H1 (cell line): Measurements from ENCODE around the gene CD300C. TPM values are rescaled to one million over a fixed set of nuclear protein-coding genes. Genes with fewer than 3 reads are reported as not detected.

Experiments
- ASH2L ChIP-seq: fragments of 200-600, 300-600 bp; sonication (generic); IDR thresholded peaks from one replicate; pipeline ENCODE4 v1.7.1; 2017; ENCODE audit warnings: low read length
- CHD1 ChIP-seq: IDR thresholded peaks from 2 replicates; pipeline ENCODE4 v1.6.1; 2012; ENCODE audit warnings: low read depth, low read length, improper control_type of control experiment
- E2F6 ChIP-seq: IDR thresholded peaks from 2 replicates; pipeline ENCODE4 v1.6.1; 2012; ENCODE audit warnings: inconsistent platforms
- GABPA ChIP-seq: IDR thresholded peaks from 2 replicates; pipeline ENCODE4 v1.6.1; 2011; ENCODE audit warnings: mild to moderate bottlenecking, low read length, moderate library complexity, borderline replicate concordance; ENCODE audit not compliant: insufficient read depth
- HDAC2 ChIP-seq, 2 experiments: fragments of 300-600 bp in 1 of 2; sonication (generic) in 1 of 2; IDR thresholded peaks; 2 replicates each; pipeline ENCODE4 v1.6.1; 2011 to 2012; ENCODE audit warnings: low read depth in 2 of 2, low read length in 2 of 2, mild to moderate bottlenecking in 2 of 2, moderate library complexity in 2 of 2, borderline replicate concordance in 1 of 2, inconsistent platforms in 1 of 2
- HDAC6 ChIP-seq: IDR thresholded peaks from one replicate; pipeline ENCODE4 v1.7.1; 2012; ENCODE audit warnings: low read depth, mild to moderate bottlenecking, inconsistent platforms, low read length, moderate library complexity
- MAFK ChIP-seq: IDR thresholded peaks from 2 replicates; pipeline ENCODE4 v1.6.1; 2012; ENCODE audit warnings: low read depth, mild to moderate bottlenecking, improper control_type of control experiment, low read length
- SIN3A ChIP-seq, 2 experiments: IDR thresholded peaks in 1 of 2; conservative IDR thresholded peaks in 1 of 2; 2 replicates each; pipeline ENCODE4 v1.6.1; 2011 to 2012; ENCODE audit warnings: low read length in 2 of 2, improper control_type of control experiment in 1 of 2, low read depth in 1 of 2, mild to moderate bottlenecking in 1 of 2
- SIRT6 ChIP-seq: IDR thresholded peaks from one replicate; pipeline ENCODE4 v1.7.1; 2012; ENCODE audit warnings: low read length, inconsistent platforms
- polyA plus RNA-seq, 7 experiments: library from polyadenylated mRNA; depleted of rRNA in 3 of 7; stranded (reverse) in 5 of 7; unstranded in 2 of 7; fragments of >200 nt in 5 of 7; fragments of 200-250 nt in 2 of 7; gene quantifications; 1 replicate in 5 of 7; 2 replicates in 1 of 7; 4 replicates in 1 of 7; pipeline versions ENCODE4 v1.2.1 to v1.2.3, GENCODE V29; 2011 to 2013; ENCODE audit warnings: missing spikeins in 2 of 7, mixed read lengths in 2 of 7
- total RNA-seq: library from RNA; stranded (reverse); fragmentation: NEBNext Ultra II Directional; extraction: Animal tissue kit (Norgen Biotek cat#: 25700); gene quantifications from 2 replicates; pipeline ENCODE4 v1.2.1, GENCODE V29; 2021

Gene CD300C
- total and polyA plus RNA-seq, 2 of the 8 experiments (the other 6 are each of a cell fraction or from before 2014, with no cell fraction given): not detected

GRCh38 chr17:74521701-74522201, 24.2 kb downstream of the CD300C start (continued):
- TF ChIP-seq HDAC6 (no peak), CHD1 (no peak), MAFK (no peak), HDAC2 (IDR thresholded peaks at IDR 0.05; ENCODE audit: borderline replicate concordance in 1 of 2, low read depth in 2 of 2, low read length in 2 of 2) (no peak), E2F6 (no peak), SIRT6 (no peak), ASH2L (no peak), SIN3A (conservative IDR thresholded peaks at IDR 0.05 in 1 of 2, IDR thresholded peaks at IDR 0.05 in 1 of 2; ENCODE audit: low read depth in 1 of 2, low read length in 2 of 2) (no peak), GABPA (no peak)
- TF ChIP-seq, all 59 proteins: peak for 0
